SIG-M5 (cell line): Measurements from ENCODE around the gene SMARCC2.

Source experiments
- DNase-seq: peaks from one replicate; lab custom pipeline; 2025; lab: John Stamatoyannopoulos, UW

Gene SMARCC2

DNA sequence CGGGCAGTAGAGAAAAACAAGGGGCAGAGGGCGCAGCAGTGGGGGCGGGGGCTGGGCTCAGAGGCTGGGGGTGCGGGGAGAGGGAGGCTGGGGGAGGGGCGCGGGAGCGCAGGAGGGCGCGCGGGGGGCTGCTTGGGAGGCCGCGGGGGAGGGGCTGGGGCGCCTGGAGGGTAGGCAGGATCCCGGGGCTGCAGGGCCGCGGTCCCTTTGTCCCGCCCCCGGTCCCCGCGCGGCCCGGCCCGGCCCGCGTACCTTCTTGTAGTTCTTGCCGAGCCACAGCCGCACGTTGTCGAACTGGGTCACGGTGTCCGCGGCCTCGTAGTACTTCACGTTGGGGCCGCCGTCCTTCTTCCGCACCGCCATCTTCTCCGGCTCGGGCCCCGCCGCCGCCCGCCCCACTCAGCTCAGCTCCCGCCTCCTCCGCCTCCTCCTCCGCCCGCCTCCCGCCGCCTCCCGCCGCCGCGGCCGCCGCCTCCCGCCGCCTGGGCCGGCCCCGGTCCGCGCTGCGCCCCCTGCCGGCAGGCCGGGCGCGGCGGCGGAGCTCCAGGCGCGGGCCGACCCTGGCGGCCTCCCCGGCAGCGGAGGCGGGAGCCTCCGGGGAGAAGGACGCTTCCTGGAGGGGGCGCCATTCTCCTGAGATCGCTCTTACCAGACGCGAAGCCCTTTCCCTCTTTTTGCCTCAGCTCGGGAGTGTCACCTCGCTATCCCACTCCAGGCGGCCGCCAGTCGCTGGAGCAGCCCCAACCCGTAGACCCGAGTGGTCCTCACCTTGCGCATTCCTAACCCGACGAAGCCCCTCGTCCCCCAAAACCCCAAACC lies at the start of gene SMARCC2:
TSS of gene SMARCC2 (minus strand) at position 385 of the 819 bp plus-strand sequence. CDS start at position 363, 22 bp downstream.
- peak; percentile 36 for DNase-seq

DNA sequence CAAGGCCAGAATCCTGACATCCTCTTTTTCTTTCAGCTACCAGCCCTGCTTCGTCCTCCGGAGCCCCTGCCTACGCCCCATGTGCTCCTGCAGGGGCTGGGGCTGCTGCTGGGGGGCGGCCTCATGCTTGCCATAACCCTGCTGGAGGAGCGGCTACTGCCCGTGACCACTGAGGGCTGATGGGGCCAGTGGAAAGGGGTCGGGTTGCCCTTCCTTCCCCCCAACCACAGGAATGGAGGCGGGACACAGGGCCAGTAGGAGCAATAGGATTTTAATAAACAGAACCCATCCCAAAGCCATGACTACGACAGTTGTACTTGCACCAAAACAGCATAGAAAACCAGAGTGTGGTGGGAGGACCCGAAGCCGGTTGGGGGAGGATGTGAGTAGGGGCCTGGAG lies 48.3 kb upstream of the SMARCC2 start:
- DNase-seq, result no peak

DNA sequence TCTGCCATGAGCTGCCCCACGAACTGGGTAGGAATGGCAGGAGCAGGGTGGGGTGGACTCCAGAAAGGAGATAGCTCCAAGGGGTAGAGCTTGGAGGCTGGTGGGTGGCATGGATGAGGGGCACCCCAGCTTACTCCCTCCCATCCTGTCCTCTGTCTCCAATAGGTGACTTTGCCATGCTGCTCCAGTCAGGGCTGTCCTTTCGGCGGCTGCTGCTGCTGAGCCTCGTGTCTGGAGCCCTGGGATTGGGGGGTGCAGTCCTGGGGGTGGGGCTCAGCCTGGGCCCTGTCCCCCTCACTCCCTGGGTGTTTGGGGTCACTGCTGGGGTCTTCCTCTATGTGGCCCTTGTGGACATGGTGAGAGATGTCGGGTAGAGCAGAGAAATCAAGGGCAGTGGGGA lies 47.7 kb upstream of the SMARCC2 start:
- no peak for DNase-seq

DNA sequence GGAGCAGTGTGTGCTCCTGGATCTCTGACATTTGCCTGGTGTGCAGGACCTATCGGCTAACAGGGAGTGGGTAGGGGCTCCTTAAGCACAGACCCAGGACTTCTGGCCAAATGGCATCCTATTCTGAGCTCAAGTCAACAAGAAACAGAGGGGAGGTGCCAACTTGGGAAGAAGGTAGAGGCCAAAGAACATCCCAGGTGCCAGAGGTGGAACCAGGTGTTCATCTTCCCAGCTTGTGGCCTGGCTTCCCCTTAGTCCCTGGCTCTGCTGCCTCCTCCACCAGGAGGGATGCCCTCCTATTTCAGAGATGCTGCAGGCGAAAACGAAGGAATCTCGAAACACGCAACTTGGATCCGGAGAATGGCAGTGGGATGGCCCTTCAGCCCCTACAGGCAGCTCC lies 46.8 kb upstream of the SMARCC2 start:
- no peak for DNase-seq

DNA sequence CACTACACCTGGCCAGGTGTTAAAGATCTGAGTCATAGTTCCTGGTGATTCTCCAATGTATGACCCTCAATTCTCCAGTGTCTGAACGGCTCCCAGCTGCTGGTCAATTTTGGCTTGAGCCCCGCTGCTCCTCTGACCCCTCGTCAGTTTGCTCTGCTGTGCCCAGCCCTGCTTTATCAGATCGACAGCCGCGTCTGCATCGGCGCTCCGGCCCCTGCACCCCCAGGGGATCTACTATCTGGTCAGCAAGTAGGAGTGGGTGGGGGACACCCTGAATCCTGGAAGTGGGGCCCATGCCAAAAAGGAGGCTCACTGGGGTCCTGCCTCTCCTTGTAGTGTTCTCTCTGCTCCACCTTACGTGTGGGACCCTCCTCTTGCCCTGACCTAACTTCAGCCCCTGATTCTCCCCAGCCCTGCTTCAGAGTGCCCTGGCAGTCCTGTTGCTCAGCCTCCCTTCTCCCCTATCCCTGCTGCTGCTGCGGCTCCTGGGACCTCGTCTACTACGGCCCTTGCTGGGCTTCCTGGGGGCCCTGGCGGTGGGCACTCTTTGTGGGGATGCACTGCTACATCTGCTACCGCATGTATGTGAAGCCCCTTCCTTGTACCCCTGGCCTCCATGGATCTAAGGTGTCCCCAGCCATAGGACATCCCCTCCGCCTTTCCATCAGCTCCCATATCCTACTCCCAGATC lies 45.6 kb upstream of the SMARCC2 start:
- DNase-seq, result no peak

DNA sequence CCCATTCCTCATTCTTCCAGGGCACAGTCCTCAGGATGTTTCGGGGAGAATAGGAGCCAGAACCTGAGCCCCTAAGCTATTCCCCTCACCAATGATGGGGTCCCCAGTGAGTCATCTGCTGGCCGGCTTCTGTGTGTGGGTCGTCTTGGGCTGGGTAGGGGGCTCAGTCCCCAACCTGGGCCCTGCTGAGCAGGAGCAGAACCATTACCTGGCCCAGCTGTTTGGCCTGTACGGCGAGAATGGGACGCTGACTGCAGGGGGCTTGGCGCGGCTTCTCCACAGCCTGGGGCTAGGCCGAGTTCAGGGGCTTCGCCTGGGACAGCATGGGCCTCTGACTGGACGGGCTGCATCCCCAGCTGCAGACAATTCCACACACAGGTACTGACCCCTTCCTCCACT lies 41.9 kb upstream of the SMARCC2 start:
- DNase-seq, result no peak

DNA sequence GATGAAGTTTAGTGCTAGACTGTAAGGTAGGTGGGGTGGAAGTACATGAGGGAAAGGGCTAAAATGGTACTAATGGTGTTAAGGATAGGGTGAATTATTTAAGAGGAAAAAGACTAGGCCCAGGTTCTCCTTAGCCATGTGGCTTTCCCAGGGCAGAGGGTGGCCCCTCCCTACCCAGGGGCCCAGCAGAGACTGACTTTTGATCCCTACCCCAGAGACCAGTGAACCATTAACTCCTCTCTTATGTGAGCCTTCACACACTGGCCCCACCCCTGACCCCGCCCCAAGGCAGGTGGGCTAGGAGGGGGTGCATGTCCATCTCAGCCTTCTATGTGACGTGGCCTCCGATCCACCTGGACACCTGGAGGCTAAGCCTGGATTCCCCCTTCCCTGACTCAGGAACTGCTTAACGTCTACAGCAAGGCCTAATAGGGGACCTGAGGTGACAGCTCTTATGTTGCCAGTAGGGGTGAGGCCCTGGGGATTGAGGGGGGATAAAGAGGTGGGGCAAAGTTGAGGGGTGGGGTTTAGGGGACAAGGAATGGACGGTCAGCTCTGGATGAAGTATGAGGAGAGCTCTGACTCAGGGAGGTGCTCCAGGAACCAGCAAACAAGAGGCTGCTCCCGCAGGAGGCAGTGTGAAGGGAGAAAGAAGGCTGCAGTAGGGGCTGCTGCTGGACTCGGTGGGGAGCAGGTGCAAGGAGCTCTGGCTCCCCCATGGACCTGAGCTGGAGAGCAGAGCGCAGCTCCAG lies 41.3 kb upstream of the SMARCC2 start:
- DNase-seq, result no peak

DNA sequence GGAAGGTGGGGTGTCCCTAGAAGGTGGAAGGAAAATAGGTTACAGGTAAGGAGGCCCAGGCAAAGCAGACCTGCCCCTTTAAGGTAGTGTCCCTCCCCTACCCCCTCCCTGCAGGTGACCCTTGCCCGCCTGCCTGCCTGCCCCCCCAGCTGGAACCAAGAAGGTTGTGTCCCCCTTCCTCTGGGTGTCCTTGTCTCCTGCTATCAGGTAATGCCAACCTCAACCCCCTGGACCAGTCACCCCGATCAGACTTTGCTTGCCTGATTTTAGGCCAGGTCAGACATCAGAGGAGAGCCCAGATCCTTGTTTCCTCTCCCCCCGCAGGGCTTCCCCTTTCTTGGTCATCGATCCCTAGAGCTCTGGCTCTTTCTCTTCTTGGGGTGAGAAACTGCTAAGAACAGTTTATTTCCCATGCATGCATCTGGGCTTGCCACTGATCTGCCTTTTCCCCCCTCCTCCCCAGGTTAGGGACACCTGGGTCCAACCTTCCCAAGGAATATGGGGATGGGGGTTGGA lies 40.7 kb upstream of the SMARCC2 start, which contains the start of gene SLC39A5:
TSS of gene SLC39A5 (plus strand) at position 136 of the 516 bp plus-strand sequence. CDS start 1,224 bp downstream, outside the sequence.
- no peak for DNase-seq

DNA sequence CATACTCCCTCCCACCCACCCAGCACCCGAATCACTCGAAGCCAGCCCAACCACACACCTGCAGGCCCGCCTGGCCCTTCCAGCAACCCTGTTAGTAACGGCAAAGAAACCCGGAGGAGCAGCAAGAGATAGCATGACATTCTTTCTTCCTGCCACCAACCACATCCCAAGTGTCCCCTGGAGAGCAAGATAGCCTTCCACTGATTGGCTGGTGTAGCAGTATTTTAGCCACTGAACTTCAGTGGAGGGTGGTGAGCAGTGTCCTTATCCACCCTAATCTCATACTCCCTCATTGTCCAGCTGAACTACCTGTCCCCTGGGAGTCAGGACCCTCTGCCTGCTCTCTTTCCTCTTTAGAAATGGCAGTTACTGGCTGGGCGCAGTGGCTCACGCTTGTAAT lies 39.8 kb upstream of the SMARCC2 start:
- DNase-seq, result no peak

DNA sequence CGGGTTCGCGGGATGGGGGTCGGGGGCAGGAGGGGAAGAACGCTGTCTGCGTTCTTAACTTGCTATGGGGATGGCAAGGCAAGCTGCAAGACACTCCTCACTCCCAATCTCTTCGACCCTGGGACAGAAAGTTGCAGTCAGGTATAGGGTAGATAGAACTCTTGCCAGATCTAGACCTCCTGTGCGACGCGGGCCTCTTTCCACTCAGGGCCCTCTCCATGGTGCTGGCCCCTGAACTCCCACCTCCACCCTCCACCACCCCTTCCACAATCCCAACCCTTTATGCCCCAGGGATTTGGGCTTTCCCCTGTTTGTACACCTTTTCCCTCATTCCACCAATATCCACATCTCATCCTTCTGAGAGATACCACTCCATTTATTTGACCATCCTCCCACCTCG lies 35.7 kb upstream of the SMARCC2 start:
- no peak for DNase-seq

DNA sequence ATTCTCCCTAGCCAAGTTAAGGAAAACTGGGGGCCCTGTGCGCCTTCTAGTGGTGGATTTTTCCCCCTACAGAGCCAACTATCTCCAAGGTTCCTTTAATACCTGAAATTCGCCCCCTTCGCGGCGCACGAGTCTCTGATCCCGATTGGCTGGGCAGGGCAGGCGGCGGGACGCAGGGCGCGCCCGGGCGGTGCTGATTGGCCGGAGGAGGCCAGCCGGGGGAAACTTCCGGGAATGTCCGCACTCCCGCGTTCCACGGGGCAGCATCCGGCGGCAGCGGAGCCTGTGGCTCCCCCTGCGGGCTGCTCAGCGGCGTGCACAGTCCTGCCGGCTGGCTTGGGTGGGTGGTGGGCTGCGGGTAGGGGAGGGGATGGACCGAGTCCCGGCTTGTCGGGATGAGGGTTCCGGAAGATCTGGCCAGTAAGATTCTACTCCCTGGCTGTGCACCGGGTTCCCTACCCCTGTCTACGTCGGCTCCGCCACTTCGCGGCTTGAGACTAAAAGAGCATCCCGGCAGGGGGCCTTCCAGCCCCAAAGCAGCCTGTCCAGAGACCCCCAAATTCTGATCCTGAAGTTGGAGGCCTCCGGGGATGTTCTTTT lies 34.9 kb upstream of the SMARCC2 start, which contains the start of gene NABP2:
TSS of gene NABP2 (plus strand) at position 241 of the 600 bp plus-strand sequence. CDS start 515 bp downstream, outside the sequence.
- peak; percentile 92 for DNase-seq

DNA sequence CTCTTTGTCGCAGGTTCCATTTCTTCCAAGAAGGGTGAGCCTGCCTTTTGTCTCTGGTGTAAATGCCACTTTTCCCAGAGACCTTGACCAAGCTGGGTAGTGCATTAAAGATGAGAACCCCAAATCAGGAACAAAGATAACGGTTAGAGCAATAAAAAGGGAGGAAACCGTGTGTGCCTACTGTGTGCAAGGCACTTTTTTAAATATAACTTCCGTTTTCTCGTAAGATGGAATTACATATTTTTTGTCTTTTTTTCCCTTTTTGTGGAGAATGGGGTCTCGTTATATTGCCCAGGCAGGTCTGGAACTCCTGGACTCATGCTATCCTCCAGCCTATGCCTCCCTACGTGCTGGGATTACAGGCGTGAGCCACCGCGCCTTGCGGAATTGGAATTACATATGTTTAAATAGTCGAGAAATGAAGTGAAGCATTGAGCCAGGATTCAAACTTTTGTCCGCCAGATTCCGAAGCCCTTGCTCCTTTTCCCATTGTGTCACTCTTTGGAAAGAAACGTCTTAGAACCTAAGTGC lies 34.4 kb upstream of the SMARCC2 start:
- no peak for DNase-seq

DNA sequence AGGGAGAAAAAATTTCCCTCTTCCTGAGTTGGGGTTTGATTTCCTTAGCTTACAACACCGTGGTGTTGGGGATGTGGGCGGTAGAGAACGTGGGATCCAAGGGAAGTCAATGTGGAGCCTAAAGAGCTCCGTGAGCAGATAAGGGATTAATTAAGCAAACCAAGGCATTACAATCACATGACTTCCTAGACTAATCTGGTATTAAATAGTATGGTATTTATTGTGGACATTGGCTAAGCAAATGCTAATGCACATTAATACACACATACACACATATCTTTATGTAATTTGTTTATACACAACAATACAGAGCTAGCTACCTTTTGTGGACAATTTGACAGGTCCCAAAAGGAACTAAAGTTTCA lies 33.2 kb upstream of the SMARCC2 start:
- DNase-seq, result no peak

DNA sequence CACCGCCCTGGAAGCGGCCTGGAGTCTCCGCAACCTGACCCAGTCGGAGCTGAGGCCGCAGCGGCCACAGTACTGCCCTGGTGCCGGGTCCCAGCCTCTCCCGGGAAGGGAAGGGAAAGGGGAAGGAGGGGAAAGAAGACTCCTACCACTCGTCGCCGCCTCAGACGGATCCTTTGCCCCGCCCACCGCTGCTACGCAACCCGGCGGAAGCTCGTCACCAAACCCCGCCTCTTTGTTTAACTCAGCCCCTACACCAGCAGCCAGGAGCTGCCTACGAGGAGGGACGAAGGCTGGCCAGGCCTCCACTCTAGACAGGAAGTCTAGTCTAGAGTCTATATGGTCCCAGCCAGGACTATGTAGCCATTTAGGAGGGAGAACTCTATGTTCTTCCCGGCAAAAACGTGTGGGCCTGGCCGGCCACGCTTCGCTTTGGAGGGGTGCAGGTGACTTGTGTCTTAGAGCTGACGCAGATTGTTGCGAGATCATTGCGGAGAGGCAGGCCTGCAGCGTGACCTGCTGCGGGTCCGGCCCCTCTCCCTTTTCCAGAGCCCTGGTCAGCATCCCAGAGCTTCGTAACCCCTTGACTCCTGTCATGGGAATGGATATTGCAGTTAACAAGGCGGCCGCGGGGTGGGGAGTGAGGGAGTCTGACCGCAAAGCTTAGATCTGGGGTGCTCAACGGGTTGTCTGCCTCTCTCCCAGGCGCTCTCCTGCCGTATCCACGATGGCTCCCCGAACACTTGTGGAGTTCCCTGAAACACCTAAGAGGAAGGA lies 32.7 kb upstream of the SMARCC2 start, which contains the start of gene RNF41:
TSS of gene RNF41 (minus strand) at position 166 of the 774 bp plus-strand sequence. CDS start 7,875 bp downstream, outside the sequence.
- peak; percentile 77 for DNase-seq

DNA sequence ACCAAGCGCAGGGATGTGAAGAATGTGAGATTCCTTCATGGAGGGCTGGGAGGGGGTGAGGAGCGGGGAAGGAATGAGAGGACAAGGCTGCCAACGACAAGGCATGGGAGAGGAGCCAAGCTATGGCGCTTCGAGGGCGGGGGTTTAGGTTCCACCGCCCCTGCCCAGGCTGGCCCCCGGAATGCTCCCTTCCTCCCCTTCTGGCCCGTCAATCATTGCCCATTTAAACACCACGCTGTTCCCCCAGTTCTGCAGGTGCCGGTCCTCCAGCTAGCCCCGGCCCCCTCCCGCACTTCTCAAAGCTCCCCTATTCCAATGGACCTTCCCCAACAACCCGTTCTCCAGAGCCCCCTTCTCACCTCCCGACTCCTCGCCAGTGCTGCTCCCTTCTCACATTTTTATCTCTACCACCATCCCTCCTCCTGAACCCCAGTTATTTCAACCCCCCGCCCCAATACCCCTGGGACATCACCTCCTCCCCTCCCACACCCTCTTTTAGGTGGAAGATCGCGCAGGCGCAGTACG lies 32.0 kb upstream of the SMARCC2 start:
- no peak for DNase-seq

DNA sequence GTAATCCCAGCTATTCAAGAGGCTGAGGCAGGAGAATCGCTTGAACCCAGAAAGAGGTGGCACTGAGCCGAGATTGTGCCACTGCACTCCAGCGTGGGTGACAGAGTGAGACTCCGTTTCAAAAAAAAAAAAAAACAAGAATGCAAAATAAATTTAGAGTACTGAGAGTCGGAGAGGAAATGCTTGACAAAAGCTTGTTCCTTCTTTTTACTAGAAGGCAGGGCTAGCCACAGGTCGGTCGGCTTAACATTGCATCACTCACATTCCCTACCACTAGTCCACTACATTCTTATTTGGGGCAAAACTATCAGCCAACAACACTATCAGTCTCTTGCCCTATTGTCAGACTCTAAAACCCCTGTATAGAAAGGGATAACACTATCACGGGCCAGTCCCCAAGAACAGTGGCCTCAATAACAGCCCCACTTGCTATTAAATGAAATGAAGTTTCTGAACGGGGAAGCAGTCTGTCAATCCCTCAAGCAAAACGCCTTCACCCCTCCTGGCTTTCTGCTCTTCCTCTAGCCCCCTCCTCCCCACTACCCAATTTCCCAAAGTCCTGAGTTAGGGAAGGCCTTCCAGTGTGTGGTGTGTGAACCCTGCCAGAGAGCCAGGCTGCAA lies 31.4 kb upstream of the SMARCC2 start:
- DNase-seq, result peak; percentile 74

DNA sequence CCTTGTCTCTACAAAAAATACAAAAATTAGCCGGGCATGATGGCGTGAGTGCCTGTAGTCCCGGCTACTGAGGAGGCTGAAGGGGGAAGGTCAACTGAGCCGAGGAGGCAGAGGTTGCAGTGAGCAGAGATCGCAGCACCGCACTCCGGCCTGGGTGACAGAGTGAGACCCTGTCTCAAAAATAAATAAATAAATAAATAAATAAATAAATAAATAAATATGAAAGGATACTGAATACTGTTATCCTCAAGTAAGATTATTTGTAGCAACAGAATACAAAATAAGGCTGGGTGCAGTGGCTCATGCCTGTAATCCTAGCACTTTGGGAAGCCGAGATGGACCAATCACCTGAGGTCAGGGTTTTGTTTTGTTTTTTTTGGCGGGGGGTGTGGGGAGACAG lies 30.6 kb upstream of the SMARCC2 start:
- DNase-seq, result no peak

DNA sequence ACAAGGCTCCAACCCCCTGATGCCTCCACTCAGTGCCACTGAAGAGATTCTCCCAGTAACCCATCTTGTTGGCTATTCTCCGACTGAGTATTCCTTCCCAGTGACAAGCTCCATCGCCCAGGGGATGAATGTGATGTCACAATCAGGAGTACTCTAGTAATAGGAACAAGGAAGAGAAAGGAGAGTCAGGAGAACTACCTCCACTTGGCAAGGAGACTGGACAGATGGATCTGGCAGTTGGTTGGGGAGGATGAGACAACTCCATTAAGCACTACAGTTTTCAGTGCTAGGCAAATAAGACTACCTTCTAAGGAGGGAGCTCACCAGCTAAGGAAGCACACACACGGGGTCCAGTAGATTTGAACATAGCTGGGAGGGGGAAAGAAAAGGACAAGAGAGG lies 27.2 kb upstream of the SMARCC2 start:
- no peak for DNase-seq

DNA sequence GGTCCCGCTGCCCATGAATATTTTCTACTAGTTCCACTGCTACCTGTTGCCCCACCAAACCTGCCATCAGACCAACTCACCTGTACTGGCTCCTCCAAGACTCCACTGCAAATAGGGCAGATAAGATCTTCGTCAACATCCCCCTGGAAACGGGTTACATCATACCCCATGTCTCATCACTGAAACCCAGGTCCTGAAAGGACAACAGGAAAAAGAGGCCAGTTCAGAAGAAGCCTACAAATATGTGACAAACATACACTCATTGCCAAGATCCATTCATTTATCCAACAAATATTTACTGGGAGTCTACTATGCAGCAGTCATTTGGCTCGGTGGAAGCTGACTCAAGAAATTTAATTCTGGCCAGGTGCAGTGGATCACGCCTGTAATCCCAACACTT lies 24.6 kb upstream of the SMARCC2 start:
- no peak for DNase-seq

DNA sequence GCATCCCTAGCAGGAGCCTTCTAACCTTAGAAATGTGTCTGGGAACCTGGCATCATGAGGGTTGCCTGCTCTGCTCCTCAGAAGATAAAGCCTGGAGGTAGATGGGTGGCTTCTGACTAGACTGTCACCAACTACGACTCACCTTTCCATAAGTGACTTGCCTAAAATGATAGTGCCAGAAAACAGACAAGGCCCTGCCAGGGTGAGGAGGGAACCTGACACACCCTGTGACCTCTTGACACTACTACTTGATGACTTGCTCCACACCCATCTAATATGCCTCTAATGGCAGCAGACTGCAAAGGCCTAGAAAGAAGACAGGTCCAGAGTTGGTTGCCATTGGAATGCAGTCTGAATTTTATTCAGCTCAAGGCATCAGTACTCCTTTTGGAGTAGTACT lies 23.1 kb upstream of the SMARCC2 start:
- no peak for DNase-seq
